GM23248 (cell line): ENCODE measurements around the gene COL23A1.

Experiments
- EZH2 ChIP-seq: fragments of 200-600 bp; sonication (generic); IDR thresholded peaks from 2 replicates; pipeline ENCODE4 v1.6.1; 2018; ENCODE audit warnings: antibody characterized with exemption, mild to moderate bottlenecking; ENCODE audit not compliant: insufficient read depth, poor library complexity, severe bottlenecking
- EZH2phosphoT487 ChIP-seq: fragments of 200-600 bp; sonication (generic); IDR thresholded peaks from 2 replicates; pipeline ENCODE4 v1.6.1; 2018; ENCODE audit warnings: antibody characterized with exemption, moderate library complexity, mild to moderate bottlenecking, low read depth; ENCODE audit not compliant: insufficient read depth

DNA sequence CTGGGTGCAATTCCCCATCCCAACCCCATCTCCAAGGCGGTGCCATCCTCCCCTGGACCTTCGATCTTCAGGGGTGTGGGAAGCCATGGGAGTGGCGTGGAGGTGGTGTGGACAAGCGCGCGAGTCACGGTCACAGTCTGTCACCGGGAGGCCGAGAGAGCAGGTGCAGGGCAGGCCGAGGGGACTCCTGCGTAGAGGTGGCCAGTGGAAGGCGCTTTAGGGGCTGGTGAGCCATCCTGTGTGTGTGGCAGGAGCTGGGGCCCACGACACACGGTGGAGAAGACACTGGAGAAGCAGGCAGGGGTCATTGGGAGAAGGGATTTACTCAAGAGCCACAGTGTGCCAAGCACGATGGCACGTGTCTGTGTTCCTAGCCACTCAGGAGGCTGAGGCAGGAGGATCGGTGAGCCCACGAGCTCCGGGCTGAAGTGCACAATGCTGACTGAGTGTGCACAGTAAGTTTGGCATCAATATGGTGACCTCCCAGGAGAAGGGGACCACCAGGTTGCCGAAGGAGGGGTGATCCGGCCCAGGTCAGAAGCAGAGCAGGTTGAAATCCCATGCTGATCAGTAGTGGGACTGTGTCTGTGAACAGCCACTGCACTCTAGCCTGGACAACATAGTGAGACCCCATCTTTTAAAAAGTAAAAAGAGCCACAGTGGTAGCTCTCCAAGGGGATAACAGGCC is 212.5 kb downstream of the COL23A1 start:
- no peak for TF ChIP-seq EZH2
- no peak for TF ChIP-seq EZH2phosphoT487
